Fibroblast of villous mesenchyme (primary cell): ENCODE results near the gene TIGD3. TPM values are rescaled to one million over a fixed set of nuclear protein-coding genes. Genes with fewer than 3 reads are reported as not detected.

Source experiments
- DNase-seq: peaks from one replicate; pipeline ENCODE4 v3.0.0-alpha.2; 2010; ENCODE audit warnings: low read depth
- H3K4me3 ChIP-seq: 2 replicates; pipeline ENCODE4 v1.5.1; 2011; ENCODE audit warnings: low read depth, mild to moderate bottlenecking, low read length
- total RNA-seq: library from RNA; depleted of rRNA; stranded (reverse); fragments of >200 nt; gene quantifications from 2 replicates; pipeline ENCODE4 v1.2.3, GENCODE V29; 2012
- TF ChIP-seq, protein P1 (sequence below): IDR thresholded peaks from 2 replicates; pipeline ENCODE4 v1.5.1; 2012; ENCODE audit warnings: low read depth, mild to moderate bottlenecking, low read length; ENCODE audit not compliant: insufficient read depth

TIGD3 gene
- total RNA-seq, 1 donor: not detected

DNA sequence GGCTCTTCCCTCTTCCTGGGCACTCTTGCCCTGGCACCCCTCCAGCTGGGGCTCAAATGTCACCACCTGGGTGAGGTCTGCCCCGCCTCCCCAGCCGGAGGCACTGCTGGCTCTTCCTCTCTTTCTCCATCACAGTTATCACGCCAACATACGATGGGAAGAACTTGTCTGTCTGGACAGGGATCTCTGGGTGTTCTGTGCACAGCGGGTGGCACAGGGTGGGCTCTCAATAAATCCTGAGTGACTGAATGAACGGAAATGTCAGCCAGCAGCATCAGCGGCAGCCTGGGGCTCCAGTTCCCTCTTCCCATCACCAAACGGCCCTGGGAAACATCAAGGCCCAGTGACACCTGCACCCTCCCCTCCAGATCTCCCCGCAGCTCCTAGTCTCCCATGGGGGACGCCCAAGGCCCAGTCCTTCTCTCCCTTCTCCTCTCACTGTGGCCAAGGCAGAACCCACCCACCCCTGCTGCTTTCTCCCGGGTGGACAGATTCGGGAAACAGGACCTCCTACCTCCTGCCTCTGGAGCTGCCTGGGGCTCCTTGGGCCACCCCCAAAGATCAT is 28.3 kb downstream of the TIGD3 start:
- DNase-seq: no peak
- H3K4me3 ChIP-seq: peak overlapping the region; percentile 48
- TF ChIP-seq, protein P1, sequence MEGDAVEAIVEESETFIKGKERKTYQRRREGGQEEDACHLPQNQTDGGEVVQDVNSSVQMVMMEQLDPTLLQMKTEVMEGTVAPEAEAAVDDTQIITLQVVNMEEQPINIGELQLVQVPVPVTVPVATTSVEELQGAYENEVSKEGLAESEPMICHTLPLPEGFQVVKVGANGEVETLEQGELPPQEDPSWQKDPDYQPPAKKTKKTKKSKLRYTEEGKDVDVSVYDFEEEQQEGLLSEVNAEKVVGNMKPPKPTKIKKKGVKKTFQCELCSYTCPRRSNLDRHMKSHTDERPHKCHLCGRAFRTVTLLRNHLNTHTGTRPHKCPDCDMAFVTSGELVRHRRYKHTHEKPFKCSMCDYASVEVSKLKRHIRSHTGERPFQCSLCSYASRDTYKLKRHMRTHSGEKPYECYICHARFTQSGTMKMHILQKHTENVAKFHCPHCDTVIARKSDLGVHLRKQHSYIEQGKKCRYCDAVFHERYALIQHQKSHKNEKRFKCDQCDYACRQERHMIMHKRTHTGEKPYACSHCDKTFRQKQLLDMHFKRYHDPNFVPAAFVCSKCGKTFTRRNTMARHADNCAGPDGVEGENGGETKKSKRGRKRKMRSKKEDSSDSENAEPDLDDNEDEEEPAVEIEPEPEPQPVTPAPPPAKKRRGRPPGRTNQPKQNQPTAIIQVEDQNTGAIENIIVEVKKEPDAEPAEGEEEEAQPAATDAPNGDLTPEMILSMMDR: no peak

GRCh38 chr11:65383778-65384177 is 29.2 kb downstream of the TIGD3 start:
- DNase-seq: no peak
- TF ChIP-seq, protein P1: no peak
- no peak overlapping the region for H3K4me3 ChIP-seq

- DNase-seq: peak; percentile 58
- TF ChIP-seq, protein P1: no peak
- no peak overlapping the region for H3K4me3 ChIP-seq
Observed at GRCh38 chr11:65384301-65384889, 29.8 kb downstream of the TIGD3 start.

- H3K4me3 ChIP-seq: peak within 1 kb of the TSS; percentile 93
- peak; percentile 84 for DNase-seq
- TF ChIP-seq, protein P1: no peak
Observed at GRCh38 chr11:65386307-65387140, 32.0 kb downstream of the TIGD3 start, which contains the start of gene FRMD8. TSS of gene FRMD8 (plus strand) at chr11:65386637. CDS start at chr11:65387037, 400 bp downstream.

DNA sequence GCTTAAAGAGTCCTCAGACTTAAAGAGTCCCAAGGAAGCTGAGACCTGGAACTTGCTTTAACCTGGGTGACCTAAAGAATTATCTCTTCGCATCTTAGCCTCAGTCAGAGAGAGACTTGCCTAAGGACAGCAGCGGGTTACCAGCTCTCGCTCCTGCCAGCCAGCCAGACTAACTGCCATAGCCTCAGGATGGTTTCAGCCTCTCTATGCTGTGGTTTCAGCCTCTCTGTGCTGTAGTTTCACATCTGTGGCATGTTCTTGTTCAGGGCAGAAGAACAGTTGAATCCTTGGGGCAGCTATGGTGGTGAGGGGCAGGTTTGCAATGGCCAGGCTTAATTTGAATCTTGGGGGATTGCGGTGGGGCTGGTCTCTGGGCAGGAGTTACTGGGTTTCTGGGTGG is 34.2 kb downstream of the TIGD3 start:
- peak overlapping the region; percentile 13 for H3K4me3 ChIP-seq
- DNase-seq: no peak
- TF ChIP-seq, protein P1: no peak

DNA sequence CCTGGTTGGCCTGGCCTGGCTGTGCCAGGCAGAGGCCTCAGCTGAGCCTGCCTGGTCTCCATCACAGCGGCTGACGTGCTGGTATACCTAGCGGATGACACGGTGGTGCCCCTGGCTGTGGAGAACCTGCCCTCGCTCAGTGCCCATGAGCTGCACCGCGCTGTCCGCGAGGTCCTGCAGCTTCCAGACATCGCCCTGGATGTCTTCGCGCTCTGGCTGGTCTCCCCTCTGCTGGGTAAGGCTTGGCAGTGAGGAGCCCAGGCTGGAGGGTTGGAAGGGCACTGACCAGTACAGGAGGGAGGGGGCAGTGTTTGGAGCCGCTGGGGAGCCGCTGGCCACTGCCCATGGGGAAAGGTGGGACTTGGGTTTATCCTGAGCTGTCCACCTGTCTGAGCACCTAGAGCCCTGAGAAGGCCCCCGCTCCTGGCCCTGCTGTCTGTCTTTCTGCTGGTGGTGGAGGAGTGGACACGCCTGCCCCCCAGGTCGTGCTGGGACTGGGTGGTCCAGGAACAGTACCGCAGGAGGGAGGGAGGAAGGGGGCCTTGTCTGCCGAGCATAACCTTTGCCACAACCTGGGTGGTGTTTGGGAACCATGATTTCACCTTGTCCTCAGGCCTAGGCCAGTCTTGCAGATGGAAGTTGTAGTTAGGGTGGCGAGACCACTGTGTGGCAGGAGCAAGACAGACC is 34.9 kb downstream of the TIGD3 start:
- DNase-seq: no peak
- H3K4me3 ChIP-seq: no peak overlapping the region
- TF ChIP-seq, protein P1: no peak
